ENCODE measurements around the gene PAX4. TPM values are rescaled to one million over a fixed set of nuclear protein-coding genes. Genes with fewer than 3 reads are reported as not detected.
A peak's percentile ranks its signal among the peaks of the same experiment; 100 is the strongest.

PAX4 gene
- total RNA-seq, 1 donor from 2014 or later = not detected

GRCh38 chr7:127612263-127612662 is 5.7 kb downstream of the PAX4 start:
- no peaks in the 10 kb centered on the region for H3K9me3 ChIP-seq
- DNase-seq (no peak), ATAC-seq (no peak)
- intact Hi-C loops (cut with DNase I) = no loop called here
- peaks cover 4% of the 10 kb centered on the region for H3K27me3 ChIP-seq (ENCODE audit: low read depth)
- no peak overlapping the region for H3K4me3 ChIP-seq
- TF ChIP-seq, protein P1, sequence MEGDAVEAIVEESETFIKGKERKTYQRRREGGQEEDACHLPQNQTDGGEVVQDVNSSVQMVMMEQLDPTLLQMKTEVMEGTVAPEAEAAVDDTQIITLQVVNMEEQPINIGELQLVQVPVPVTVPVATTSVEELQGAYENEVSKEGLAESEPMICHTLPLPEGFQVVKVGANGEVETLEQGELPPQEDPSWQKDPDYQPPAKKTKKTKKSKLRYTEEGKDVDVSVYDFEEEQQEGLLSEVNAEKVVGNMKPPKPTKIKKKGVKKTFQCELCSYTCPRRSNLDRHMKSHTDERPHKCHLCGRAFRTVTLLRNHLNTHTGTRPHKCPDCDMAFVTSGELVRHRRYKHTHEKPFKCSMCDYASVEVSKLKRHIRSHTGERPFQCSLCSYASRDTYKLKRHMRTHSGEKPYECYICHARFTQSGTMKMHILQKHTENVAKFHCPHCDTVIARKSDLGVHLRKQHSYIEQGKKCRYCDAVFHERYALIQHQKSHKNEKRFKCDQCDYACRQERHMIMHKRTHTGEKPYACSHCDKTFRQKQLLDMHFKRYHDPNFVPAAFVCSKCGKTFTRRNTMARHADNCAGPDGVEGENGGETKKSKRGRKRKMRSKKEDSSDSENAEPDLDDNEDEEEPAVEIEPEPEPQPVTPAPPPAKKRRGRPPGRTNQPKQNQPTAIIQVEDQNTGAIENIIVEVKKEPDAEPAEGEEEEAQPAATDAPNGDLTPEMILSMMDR (IDR thresholded peaks at IDR 0.05) = no peak
- no peaks in the 10 kb centered on the region for H3K4me1 ChIP-seq
- no peaks in the 10 kb centered on the region for H3K36me3 ChIP-seq
- no peak overlapping the region for H3K27ac ChIP-seq

GRCh38 chr7:127609297-127609696 is 8.6 kb downstream of the PAX4 start:
- TF ChIP-seq, protein P1 (IDR thresholded peaks at IDR 0.05) = no peak
- intact Hi-C loops (cut with DNase I) = no loop called here
- ATAC-seq (no peak), DNase-seq (no peak)
- Histone ChIP-seq H3K9me3 (no peaks in the 10 kb centered on the region), H3K36me3 (no peaks in the 10 kb centered on the region), H3K27me3 (ENCODE audit: low read depth) (no peaks in the 10 kb centered on the region), H3K4me3 (no peak overlapping the region), H3K4me1 (no peaks in the 10 kb centered on the region), H3K27ac (no peak overlapping the region)

DNA sequence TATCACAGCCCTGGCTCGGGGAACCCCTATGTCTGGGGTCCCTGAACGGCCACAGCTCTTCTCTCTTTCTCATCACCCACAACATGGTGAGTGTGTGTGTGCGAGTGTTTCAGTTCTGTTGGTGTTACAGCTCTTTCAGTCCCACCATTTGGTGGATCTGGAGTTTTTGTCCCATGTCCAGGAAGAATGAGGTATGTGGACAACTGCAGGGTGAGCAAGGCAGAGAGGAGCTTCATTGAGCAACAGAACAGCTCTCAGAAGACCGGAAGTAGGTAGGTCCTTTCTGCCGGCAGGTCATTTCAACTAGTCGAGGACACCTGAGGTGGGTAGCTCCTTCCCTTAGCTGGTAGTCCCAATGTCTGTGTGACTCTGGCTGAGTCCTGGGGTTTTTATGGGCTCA is 9.5 kb downstream of the PAX4 start:
- TF ChIP-seq, protein P1 (IDR thresholded peaks at IDR 0.05) = no peak
- Histone ChIP-seq H3K4me3 (no peak overlapping the region), H3K27me3 (ENCODE audit: low read depth) (no peaks in the 10 kb centered on the region), H3K4me1 (no peaks in the 10 kb centered on the region), H3K27ac (no peak overlapping the region), H3K9me3 (no peaks in the 10 kb centered on the region), H3K36me3 (no peaks in the 10 kb centered on the region)
- intact Hi-C loops (cut with DNase I) = no loop called here
- ATAC-seq (no peak), DNase-seq (no peak)

GRCh38 chr7:127600885-127601284 is 17.1 kb downstream of the PAX4 start:
- Histone ChIP-seq H3K27ac (no peak overlapping the region), H3K9me3 (no peaks in the 10 kb centered on the region), H3K4me1 (no peaks in the 10 kb centered on the region), H3K27me3 (ENCODE audit: low read depth) (no peaks in the 10 kb centered on the region), H3K4me3 (no peak overlapping the region), H3K36me3 (no peaks in the 10 kb centered on the region)
- intact Hi-C loops (cut with DNase I) = no loop called here
- ATAC-seq (no peak), DNase-seq (no peak)
- TF ChIP-seq, protein P1 (IDR thresholded peaks at IDR 0.05) = no peak

GRCh38 chr7:127598318-127598717 is 19.6 kb downstream of the PAX4 start:
- H3K4me1 ChIP-seq = no peaks in the 10 kb centered on the region
- intact Hi-C loops (cut with DNase I) = no loop called here
- TF ChIP-seq, protein P1 (IDR thresholded peaks at IDR 0.05) = peak; percentile 12
- no peaks in the 10 kb centered on the region for H3K27me3 ChIP-seq (ENCODE audit: low read depth)
- H3K9me3 ChIP-seq = no peaks in the 10 kb centered on the region
- no peak overlapping the region for H3K4me3 ChIP-seq
- H3K36me3 ChIP-seq = no peaks in the 10 kb centered on the region
- H3K27ac ChIP-seq = no peak overlapping the region
- no peak for DNase-seq
- no peak for ATAC-seq

GRCh38 chr7:127595737-127596136 is 22.2 kb downstream of the PAX4 start:
- no peaks in the 10 kb centered on the region for H3K4me1 ChIP-seq
- H3K27me3 ChIP-seq (ENCODE audit: low read depth) = no peaks in the 10 kb centered on the region
- H3K36me3 ChIP-seq = peaks cover 21% of the 10 kb centered on the region
- H3K4me3 ChIP-seq = no peak overlapping the region
- H3K27ac ChIP-seq = no peak overlapping the region
- no peak for DNase-seq
- H3K9me3 ChIP-seq = no peaks in the 10 kb centered on the region
- intact Hi-C loops (cut with DNase I) = no loop called here
- TF ChIP-seq, protein P1 (IDR thresholded peaks at IDR 0.05) = no peak
- no peak for ATAC-seq

Data from lower lobe of right lung (tissue), 2 donors.